HUDEP-2 (cell line): ENCODE results near the gene KCNK4.
"Not testable (repeated sequence)": the region's sequence is repeated elsewhere in the genome, so short reads cannot be mapped to it uniquely, and the experiment has no call there.

ENCODE experiments used
- DNase-seq, 76 experiments: peaks; one replicate each; lab custom pipeline; 2025; ENCODE audit not compliant: unreplicated experiment in 76 of 76; lab: John Stamatoyannopoulos, UW

The KCNK4 gene

DNA sequence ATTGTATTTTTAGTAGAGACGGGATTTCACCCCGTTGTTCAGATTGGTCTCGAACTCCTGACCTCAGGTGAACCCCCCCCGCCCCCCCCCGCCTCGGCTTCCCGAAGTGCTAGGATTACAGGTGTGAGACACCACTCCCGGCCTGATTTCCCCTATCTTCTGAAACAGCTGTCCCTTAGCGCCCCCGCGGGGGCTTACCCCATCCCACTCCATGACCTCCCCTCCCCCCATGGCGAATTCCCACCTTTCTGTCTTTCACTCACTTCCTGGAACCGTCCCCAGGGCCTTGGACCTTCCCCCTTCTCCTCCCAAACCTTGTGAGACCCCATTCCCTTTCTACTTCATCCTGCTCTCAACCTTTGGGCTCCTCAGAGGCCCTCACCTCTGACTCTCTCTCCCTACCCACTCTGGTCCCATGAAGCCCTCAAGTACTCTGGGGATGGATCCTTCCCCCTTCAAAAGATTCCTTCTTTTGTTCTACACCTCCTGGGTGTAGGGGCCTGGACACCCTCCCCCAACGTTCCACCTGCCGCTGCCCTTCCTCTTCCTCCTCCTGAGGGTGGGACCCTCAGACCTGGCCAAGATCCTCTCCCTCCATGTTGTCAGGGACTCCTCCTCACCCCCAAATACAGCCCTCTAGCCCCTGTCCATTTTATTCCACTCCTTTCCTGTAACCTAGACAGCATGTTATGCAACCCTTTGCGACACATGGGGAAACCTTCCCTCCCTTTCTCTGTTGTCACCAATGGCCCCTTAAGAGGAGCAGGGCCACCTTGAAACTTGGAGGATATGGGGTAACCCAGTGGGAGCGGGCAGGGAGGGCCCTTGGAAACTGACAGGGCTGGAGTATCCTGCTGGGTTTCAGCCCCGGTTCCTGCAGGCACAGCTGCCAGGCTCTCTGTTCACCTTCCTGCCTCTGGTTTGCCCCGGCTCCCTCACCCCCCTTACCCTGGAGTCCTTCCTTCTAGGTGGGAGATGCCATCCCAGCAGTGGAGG lies 28.0 kb downstream of the KCNK4 start:
- DNase-seq: no peak

DNA sequence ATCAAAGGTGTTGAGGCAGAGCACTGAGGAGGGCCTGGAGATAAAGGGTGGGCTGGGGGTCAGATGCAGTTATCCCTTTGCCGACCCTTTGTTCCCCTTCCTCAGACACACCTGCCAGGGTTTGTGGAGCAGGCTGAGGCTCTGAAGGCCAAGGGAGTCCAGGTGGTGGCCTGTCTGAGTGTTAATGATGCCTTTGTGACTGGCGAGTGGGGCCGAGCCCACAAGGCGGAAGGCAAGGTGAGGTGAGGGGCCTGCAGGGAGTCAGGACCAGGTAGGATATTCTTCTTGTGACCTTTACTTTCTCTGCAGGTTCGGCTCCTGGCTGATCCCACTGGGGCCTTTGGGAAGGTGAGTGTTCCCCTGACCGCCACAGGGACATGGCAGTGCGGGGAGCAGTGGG lies 29.5 kb downstream of the KCNK4 start:
- no peak for DNase-seq

DNA sequence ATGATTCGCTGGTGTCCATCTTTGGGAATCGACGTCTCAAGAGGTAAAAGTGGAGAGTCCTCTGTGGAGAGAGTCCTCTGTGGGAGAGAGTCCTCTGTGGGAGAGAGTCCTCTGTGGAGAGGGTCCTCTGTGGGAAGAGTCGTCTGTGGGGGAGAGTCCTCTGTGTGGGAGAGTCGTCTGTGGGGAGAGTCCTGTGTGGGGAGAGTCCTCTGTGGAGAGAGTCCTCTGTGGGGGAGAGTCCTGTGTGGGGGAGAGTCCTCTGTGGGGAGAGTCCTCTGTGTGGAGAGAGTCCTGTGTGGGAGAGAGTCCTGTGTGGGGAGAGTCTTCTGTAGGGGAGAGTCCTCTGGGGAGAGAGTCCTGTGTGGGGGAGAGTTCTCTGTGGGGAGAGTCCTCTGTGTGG lies 29.9 kb downstream of the KCNK4 start:
- no peak for DNase-seq

DNA sequence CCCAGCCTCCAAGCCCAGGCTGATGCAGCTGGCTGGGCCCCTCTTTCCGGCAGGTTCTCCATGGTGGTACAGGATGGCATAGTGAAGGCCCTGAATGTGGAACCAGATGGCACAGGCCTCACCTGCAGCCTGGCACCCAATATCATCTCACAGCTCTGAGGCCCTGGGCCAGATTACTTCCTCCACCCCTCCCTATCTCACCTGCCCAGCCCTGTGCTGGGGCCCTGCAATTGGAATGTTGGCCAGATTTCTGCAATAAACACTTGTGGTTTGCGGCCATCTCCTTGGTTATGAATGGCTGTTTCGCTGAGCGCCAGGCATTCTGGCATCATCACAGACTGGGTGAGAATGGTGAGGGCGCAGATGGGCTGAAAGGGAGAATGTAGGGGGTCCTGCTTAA lies 30.4 kb downstream of the KCNK4 start:
- no peak for DNase-seq

DNA sequence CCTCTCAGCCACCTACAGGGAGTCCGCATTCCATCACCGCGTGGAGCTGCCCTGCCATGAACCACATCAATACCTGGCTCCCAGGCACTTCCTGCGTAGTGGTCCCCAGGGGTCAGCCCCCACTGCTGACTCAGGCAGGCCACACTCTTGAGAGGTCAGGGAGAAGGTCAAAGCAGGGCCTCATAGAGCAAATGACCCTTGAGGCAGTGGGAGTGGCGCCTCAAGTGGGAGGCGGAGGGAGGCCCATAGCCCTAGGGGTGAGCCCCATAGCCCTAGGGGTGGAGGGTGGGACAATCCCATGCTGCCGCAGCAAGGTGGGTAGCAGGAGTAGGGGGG lies 31.8 kb downstream of the KCNK4 start:
- no peak for DNase-seq

DNA sequence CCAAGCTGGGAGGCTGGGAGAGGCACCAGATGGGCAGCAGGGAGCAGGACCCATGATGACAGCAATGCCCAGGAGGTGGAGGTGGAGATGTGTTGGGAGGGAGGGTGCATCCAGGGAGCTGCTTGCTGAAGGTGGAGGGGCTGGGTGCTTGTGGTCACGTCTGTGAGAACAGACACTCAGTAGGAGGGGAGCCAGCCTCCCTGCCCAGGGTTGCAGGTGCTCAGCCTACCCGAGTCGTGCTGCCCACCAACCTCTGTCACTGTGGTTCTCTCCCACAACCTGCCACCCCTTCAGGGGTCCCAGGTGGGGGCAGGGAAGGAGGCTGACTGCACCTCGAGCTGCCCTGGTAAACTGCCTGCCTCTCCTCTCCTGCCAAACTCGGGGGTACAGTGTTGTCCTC lies 32.3 kb downstream of the KCNK4 start:
- DNase-seq: no peak

DNA sequence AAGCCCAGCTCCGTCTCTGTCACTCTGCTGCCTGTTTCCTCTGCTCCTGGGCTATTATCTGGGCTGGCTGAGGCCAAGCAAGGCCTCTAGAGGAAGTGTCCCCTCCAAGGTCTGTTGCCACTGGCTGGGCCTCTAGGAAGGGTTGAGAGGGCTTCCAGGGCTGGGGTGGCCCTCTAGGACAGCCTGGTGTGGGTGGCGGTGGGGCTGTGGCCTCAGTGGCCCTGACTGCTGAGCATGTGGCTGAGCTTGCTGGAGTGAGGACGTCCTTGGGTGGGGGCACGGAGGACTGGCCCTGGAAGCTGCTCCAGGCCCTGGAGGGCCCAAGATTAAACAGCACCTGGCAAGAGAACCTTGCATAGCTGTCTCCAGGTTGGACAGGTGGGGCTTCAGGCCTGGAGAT lies 32.9 kb downstream of the KCNK4 start:
- DNase-seq: not testable (repeated sequence)

DNA sequence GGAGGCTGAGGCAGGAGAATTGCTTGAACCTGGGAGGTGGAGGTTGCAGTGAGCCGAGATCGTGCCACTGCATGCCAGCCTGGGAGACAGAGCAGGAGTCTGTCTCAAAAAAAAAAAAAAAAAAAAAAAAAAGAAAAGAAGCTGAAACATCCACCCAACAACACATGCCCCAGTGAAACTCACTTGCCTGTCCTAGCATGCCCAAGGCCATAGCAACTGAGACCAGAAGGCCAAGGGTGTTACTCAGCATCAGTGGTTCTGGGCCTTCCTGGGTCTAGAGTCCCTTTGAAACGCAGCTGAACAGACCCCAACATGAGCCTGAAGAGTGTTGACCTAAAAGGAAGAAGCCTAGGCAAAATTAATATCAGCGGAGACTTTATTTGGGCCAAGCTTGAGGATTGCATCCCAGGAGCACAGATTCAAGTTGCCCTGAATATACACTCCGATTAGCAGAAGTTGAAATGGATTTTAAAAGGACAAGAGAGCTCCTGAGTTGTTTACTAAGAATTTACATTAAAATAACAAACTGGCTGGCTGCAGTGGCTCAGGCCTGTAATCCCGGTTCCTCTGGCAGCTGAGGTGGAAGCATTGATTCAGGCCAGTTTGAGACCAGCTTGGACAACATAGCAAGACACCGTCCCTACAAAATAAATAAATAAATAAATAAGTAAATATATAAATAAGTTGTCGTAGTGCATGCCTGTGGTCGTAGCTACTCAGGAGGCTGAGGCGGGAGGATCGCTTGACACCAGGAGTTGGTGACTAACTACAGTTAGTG lies 33.8 kb downstream of the KCNK4 start:
- DNase-seq: no peak

DNA sequence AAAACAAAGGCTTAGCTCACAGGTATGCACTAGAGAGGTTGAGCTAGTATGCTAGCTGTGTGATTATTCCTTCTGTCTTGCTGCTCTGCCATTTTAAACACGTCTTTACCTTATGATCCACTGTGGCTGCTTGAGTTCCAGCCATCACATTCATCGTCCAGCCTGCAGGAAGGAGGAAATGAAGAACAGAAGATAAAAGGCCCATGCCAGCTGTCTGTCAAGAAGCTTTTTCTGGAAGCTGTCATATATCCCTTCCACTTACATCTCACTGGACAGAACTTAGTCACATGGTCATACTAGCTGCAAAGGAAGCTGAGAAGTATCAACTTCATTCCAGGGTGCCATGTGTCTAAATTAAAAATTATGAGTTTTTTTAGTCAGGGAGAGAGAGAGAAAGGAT lies 36.3 kb downstream of the KCNK4 start:
- no peak for DNase-seq

DNA sequence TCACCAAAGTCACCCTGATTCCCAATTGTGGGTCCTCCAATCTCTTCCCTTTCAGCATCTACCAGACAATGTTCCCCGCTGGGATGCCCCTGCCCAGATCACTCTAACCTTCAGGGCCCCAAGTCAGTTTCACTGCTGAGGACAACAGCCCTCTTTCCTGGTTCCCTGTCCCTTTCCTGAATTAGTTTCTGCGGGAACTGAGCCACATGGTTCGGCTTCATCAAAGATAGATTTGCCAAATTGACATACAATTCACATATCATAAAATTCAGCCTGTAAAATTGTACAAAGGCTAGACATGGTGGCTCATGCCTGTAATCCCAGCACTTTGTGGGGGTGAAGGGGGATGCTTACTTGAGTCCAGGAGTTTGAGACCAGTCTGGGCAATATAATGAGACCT lies 36.9 kb downstream of the KCNK4 start:
- DNase-seq: no peak

DNA sequence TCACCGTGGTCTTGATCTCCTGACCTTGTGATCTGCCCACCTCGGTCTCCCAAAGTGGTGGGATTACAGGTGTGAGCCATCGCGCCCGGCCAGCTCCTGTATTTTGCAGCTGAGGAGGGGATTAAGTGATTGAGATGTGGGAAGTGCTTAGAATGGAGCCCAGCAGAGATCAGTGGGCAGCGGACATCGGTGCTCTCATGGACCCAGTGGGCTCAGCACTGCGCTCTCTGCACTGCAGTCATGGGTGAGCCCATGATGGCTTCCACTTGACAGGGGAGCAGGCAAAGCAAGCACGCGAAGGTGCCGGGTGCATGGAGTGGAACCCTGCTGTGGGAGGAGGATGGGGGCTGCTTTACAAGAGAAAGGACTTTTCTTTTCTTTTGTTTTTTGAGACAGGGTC lies 39.8 kb downstream of the KCNK4 start:
- no peak for DNase-seq

DNA sequence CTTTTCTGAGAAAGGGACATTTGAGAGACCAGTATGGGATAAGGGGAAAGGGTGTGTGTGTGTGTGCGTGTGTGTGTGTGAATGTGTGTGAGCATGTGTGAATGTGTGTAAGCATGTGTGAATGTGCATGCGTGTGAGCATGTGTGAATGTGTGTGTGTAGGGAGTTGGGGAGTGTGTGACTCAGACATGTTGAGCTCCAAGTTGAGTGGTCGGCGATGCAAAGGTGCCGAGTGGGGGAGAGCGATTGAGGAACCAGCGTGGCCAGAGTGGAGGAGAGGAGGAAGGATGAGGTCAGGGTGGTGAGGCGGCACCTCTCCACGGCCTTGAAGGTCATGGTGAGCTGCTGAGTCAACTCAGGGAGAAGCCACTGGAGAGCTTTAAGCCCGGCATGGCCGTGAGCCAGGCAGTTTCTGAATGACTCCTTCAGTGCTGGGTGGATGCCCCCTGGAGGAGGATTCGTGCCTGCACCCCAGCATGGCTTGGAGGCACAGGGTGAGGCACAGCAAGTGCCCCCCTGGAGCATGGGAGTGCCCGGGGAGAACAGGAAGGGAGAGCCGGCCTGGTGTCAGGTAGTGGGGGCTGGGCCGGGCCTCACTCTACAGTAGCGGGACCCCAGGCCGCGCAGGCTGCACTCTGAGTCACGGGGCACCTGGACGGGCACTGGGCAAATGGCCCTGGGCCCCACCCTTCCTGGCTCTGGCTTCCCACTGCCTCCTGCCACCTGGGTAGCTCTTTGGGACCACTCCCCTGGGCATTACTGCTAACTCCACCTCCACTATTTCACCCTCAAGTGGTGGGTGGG lies 40.7 kb downstream of the KCNK4 start:
- peak in 73 of 76 experiments; percentile 40 to 95 (median 88) for DNase-seq

DNA sequence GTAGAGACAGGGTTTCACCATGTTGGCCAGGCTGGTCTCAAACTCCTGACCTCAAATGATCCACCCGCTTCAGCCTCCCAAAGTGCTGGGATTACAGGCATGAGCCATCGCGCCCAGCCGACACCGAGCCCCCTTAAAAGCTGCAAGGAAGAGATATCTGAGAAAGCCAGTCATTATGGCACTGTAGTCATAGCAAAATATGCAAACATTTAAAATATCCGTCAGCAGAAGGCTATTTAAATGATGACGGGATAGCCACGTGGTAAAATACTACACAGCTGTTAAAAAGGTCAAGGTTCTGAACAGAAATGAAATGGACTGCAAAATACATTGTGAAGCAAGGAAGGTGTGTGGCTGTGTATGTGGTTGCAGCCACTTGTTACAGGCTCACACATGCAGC lies 42.5 kb downstream of the KCNK4 start:
- DNase-seq: no peak

DNA sequence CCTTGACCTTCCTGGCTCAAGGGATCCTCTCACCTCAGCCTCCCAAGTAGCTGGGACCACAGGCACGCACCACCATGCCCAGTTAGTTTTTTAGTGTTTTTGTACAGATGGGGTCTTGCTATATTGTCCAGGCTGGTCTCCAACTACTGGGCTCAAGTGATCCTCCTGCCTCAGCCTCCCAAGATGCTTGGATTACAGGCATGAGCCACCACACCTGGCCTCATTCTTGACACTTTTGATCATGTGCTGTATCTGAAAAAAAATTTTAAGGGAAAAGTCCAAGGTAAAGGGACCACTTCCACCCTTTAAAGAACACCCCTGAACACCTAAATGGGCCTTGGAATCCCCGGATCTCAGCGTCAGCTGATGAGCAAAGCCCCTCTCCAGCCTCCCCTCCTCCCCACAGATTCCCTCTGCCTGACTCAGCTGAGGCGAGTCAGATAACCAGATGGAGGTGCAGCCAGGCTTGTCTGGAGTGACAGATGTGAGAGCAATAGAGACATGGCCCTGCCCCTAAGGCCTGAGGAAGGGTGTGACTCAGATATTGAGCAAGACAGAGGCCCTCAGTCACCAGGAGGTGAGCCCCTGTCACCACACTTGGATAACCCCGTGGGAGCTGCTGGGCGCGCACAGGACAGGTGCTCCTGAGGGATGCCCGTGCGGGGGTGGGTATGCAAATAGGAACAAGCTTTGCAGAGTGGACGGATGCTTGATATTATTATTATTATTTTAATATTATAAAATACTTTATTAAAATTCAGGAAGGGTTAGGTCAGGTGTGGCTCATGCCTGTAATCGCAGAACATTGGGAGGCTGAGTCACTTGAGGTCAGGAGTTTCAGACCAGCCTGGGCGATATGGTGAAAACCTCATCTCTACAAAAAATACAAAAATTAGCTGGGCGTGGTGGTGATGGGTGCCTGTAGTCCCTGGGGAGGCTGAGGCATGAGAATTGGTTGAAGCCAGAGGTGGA lies 43.9 kb downstream of the KCNK4 start:
- DNase-seq: peak in 74 of 76 experiments; percentile 45 to 98 (median 92)

DNA sequence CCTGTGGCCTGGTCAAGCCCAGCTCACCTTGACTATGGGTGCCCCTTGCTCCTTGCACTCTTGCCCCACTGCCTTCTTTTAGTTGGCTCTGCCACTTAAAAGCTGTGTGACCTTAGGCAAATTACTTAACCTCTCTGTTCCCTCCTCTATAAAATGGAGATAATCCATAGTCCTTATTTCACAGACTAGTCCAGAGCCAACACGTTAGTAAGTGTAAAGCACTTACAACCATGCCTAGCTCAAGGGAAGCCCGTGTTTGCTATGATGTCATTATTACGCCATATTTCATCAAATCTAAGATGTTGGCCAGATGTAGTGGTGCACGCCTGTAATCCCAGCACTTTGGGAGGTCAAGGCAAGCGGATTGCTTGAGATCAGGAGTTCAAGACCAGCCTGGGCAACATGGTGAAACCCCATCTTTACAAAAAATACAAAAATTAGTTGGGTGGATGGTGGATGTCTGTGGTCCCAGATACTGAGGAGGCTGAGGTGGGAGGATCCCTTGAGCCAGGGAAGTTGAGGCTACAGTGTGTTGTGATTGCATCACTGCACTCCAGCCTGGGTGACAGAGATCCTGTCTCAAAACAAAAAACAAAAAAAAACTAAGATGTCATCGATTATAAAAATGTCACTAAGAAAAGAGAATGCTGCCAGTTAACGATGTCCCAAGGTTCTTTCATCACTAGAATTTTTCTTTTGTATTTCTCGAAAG lies 46.6 kb downstream of the KCNK4 start:
- no peak for DNase-seq

DNA sequence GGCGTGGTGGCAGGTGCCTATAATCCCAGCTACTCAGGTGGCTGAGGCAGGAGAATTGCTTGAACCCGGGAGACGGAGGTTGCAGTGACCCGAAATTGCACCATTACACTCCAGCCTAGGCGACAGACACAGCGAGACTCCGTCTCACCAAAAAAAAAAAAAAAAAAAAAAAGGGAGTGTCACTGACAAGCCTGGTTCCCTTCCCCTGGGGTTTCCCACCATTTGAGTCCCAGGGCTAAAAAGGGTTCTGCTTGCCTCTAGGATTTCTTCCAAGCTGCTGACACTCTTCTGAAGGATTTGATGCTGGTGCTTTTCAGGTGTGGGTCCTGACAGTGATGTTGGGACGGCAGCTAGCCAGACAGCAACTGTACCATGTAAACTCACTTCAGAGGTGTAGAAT lies 47.6 kb downstream of the KCNK4 start:
- DNase-seq: no peak

DNA sequence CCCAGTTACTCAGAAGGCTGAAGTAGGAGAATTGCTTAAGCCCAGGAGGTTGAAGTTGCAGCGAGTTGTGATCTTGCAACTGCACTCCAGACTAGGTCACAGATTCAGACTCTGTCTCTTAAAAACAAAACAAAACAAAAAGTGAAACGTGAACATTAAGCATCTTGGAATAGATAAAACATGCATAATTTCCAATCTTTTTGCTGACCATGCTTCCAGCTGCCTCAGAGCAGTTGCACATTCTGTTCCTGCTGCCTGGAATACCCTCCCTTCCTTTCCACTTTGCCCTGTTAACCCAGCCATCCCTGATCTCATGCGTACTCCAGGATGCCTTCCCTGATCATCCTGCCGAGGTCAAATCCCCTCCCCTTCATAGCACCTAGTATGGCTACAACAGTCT lies 48.2 kb downstream of the KCNK4 start:
- no peak for DNase-seq

DNA sequence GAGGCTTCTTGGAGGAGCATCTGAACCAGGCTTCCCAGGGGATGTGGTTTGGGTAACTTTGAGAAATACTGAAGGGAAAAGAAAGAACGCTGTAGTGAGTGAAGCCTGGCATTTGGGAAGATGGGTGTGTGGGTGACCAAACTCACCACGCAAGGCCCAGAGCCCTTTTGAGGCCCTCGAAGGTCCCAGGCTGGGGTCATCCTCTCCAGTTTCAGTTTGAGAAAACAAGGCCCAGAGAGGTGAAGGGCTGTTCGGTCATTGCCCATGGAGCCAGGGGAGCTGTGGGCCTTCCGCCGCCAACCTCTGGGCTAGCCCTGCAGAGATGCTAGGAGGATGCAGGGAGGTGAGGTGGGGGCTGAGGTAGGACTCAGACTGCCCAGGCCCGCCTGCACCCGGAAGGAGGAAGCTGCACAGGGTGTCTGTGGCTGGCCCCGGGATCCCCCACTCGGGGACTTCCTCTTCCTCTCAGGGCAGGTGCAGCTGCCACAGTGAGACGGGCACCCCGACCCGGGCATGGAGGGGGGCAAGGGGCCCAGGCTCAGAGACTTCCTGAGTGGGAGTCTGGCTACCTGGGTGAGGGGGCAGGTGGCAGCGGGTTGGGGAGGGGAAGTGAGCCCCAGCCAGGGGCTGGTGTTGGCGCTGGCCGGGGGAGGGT lies 48.8 kb downstream of the KCNK4 start, which contains the start of gene CCDC88B:
TSS of gene CCDC88B (plus strand) at position 451 of the 655 bp plus-strand sequence. CDS start at position 514, 63 bp downstream.
- DNase-seq: no peak
